ENCODE measurements around the gene MERTK. TPM values are rescaled to one million over a fixed set of nuclear protein-coding genes. Genes with fewer than 3 reads are reported as not detected.
"Not testable (repeated sequence)": the region's sequence is repeated elsewhere in the genome, so short reads cannot be mapped to it uniquely, and the experiment has no call there.

The MERTK gene
- total and polyA plus RNA-seq, 2 of the 8 experiments (the other 6 are each of a cell fraction or from before 2014, with no cell fraction given) = 6.5 to 7.0 TPM

GRCh38 chr2:111852544-111852943 is 45.9 kb upstream of the MERTK start:
- H2BK15ac ChIP-seq (ENCODE audit: low read length); H3K27ac ChIP-seq (ENCODE audit: low read depth, low read length); H2BK20ac ChIP-seq (ENCODE audit: low read length); H3K79me1 ChIP-seq (ENCODE audit: low read depth, low read length); H3K4me1 ChIP-seq (replicated peaks in 1 of 4; ENCODE audit: control insufficient read depth in 3 of 4, insufficient read depth in 4 of 4, low read length in 3 of 4); POLR2A ChIA-PET (ENCODE audit: partially characterized antibody); H3K14ac ChIP-seq (ENCODE audit: insufficient read length); CTCF ChIA-PET (ENCODE audit: partially characterized antibody); H3K18ac ChIP-seq (ENCODE audit: extremely low read depth, low read length); H3K4me2 ChIP-seq (ENCODE audit: insufficient read depth in 1 of 2, low read depth in 2 of 2, low read length in 2 of 2); H3K9me3 ChIP-seq (ENCODE audit: insufficient read depth in 2 of 2, low read depth in 1 of 2, low read length in 1 of 2); H3K56ac ChIP-seq (replicated peaks; ENCODE audit: insufficient read length, low read depth, low read length); H3K23ac ChIP-seq (ENCODE audit: insufficient read length); H4K91ac ChIP-seq (replicated peaks; ENCODE audit: insufficient read length, low read length); H3K79me2 ChIP-seq (ENCODE audit: control insufficient read depth in 1 of 2, insufficient read depth in 2 of 2, low read length in 2 of 2); FAIRE-seq; H3K4ac ChIP-seq (replicated peaks; ENCODE audit: insufficient read length, low read depth, low read length); H4K8ac ChIP-seq (ENCODE audit: extremely low read depth, insufficient read depth, low read length); DNase-seq (ENCODE audit: low read depth in 1 of 2, low spot score in 2 of 2); H3K9ac ChIP-seq (replicated peaks in 1 of 4; ENCODE audit: extremely low read depth in 1 of 4, low read depth in 3 of 4, low read length in 3 of 4); H2AFZ ChIP-seq (ENCODE audit: low read length); H3K4me3 ChIP-seq (ENCODE audit: extremely low read depth in 1 of 4, insufficient read depth in 2 of 4, low read depth in 3 of 4, low read length in 4 of 4); H2AK5ac ChIP-seq (ENCODE audit: low read depth, low read length); H4K20me1 ChIP-seq (replicated peaks in 1 of 2; ENCODE audit: control insufficient read depth in 1 of 2, insufficient read depth in 2 of 2, low read length in 2 of 2); H3K23me2 ChIP-seq (ENCODE audit: low read depth, low read length); H3K27me3 ChIP-seq (replicated peaks in 1 of 4; ENCODE audit: control insufficient read depth in 3 of 4, extremely low read depth in 1 of 4, insufficient read depth in 3 of 4, low read length in 3 of 4); H4K5ac ChIP-seq (ENCODE audit: insufficient read length, low read depth, low read length); H2BK5ac ChIP-seq (ENCODE audit: low read depth, low read length); H2BK120ac ChIP-seq (replicated peaks; ENCODE audit: low read depth, low read length); H2BK12ac ChIP-seq (ENCODE audit: low read depth, low read length): not testable (repeated sequence)
- H3K36me3 ChIP-seq (ENCODE audit: control insufficient read depth in 2 of 4, insufficient read depth in 4 of 4, low read length in 3 of 4) = peaks cover 2 to 29% (median 12%) of the 10 kb centered on the region in 4 experiments; a peak in 3 of 8 replicates
- WGBS, 2 experiments (ENCODE audit: extremely low coverage in 1 of 2, insufficient coverage in 1 of 2, insufficient read length in 1 of 2, insufficient replicate concordance in 2 of 2, low coverage in 1 of 2, low lambda C conversion rate in 2 of 2, missing lambda C conversion rate in 1 of 2) = 86% methylated on average over 3 of the region's 3 CpGs; no CpG with 5 or more reads in 1 of the 2 experiments

GRCh38 chr2:111860005-111860404 is 38.4 kb upstream of the MERTK start:
- H3K4ac ChIP-seq (replicated peaks; ENCODE audit: insufficient read length, low read depth, low read length); H3K14ac ChIP-seq (ENCODE audit: insufficient read length); H4K8ac ChIP-seq (ENCODE audit: extremely low read depth, insufficient read depth, low read length); H3K4me3 ChIP-seq (ENCODE audit: extremely low read depth in 1 of 4, insufficient read depth in 2 of 4, low read depth in 3 of 4, low read length in 4 of 4); H4K5ac ChIP-seq (ENCODE audit: insufficient read length, low read depth, low read length); H2BK20ac ChIP-seq (ENCODE audit: low read length); H3K23ac ChIP-seq (ENCODE audit: insufficient read length); H3K23me2 ChIP-seq (ENCODE audit: low read depth, low read length); H2BK15ac ChIP-seq (ENCODE audit: low read length); H2BK12ac ChIP-seq (ENCODE audit: low read depth, low read length); H3K79me2 ChIP-seq (ENCODE audit: control insufficient read depth in 1 of 2, insufficient read depth in 2 of 2, low read length in 2 of 2); FAIRE-seq; H3K9ac ChIP-seq (replicated peaks in 1 of 4; ENCODE audit: extremely low read depth in 1 of 4, low read depth in 3 of 4, low read length in 3 of 4); H2BK5ac ChIP-seq (ENCODE audit: low read depth, low read length); DNase-seq (ENCODE audit: low read depth in 1 of 2, low spot score in 2 of 2); POLR2A ChIA-PET (ENCODE audit: partially characterized antibody); H2BK120ac ChIP-seq (replicated peaks; ENCODE audit: low read depth, low read length); H3K79me1 ChIP-seq (ENCODE audit: low read depth, low read length); H3K27ac ChIP-seq (ENCODE audit: low read depth, low read length); H3K4me1 ChIP-seq (replicated peaks in 1 of 4; ENCODE audit: control insufficient read depth in 3 of 4, insufficient read depth in 4 of 4, low read length in 3 of 4); H2AK5ac ChIP-seq (ENCODE audit: low read depth, low read length); H3K18ac ChIP-seq (ENCODE audit: extremely low read depth, low read length); H3K9me3 ChIP-seq (ENCODE audit: insufficient read depth in 2 of 2, low read depth in 1 of 2, low read length in 1 of 2); H3K56ac ChIP-seq (replicated peaks; ENCODE audit: insufficient read length, low read depth, low read length); H3K4me2 ChIP-seq (ENCODE audit: insufficient read depth in 1 of 2, low read depth in 2 of 2, low read length in 2 of 2); CTCF ChIA-PET (ENCODE audit: partially characterized antibody); H4K91ac ChIP-seq (replicated peaks; ENCODE audit: insufficient read length, low read length); H2AFZ ChIP-seq (ENCODE audit: low read length); H4K20me1 ChIP-seq (replicated peaks in 1 of 2; ENCODE audit: control insufficient read depth in 1 of 2, insufficient read depth in 2 of 2, low read length in 2 of 2); H3K27me3 ChIP-seq (replicated peaks in 1 of 4; ENCODE audit: control insufficient read depth in 3 of 4, extremely low read depth in 1 of 4, insufficient read depth in 3 of 4, low read length in 3 of 4): not testable (repeated sequence)
- peaks cover 0 to 33% (median 13%) of the 10 kb centered on the region in 4 experiments; a peak in 3 of 8 replicates for H3K36me3 ChIP-seq (ENCODE audit: control insufficient read depth in 2 of 4, insufficient read depth in 4 of 4, low read length in 3 of 4)
- 70% methylated on average over 3 of the region's 3 CpGs; no CpG with 5 or more reads in 1 of the 2 experiments for WGBS, 2 experiments (ENCODE audit: extremely low coverage in 1 of 2, insufficient coverage in 1 of 2, insufficient read length in 1 of 2, insufficient replicate concordance in 2 of 2, low coverage in 1 of 2, low lambda C conversion rate in 2 of 2, missing lambda C conversion rate in 1 of 2)

All from H1 (cell line).